Right lobe of liver (tissue), 6 donors: ENCODE results near the gene TRIM2. TPM values are rescaled to one million over a fixed set of nuclear protein-coding genes. Genes with fewer than 3 reads are reported as not detected.
A peak's percentile ranks its signal among the peaks of the same experiment; 100 is the strongest.

Experiments used
- ATAC-seq, 4 donors: fragments of 200-7000 bp; cut with Tn5 transposase; one replicate each; pipeline ENCODE4 v1.9.1; 2020; ENCODE audit warnings: mild to moderate bottlenecking in 4 of 4, moderate library complexity in 4 of 4
- DNase-seq, 3 donors: peaks; one replicate each; pipeline ENCODE4 v3.0.0-alpha.2; 2020
- H3K27ac ChIP-seq, 3 donors: fragments of 200-600 bp; one replicate each; pipeline ENCODE4 v1.8.0; 2022
- H3K27me3 ChIP-seq, 2 donors: fragments of 200-600 bp; one replicate each; pipeline ENCODE4 v1.8.0; 2022
- H3K36me3 ChIP-seq, 4 donors: fragments of 200-600 bp; sonication (generic) in 1 of 4; one replicate each; pipeline versions ENCODE4 v1.5.1 to v1.8.0; 2017 to 2022; ENCODE audit warnings: control low read depth in 1 of 4
- H3K4me1 ChIP-seq, 4 donors: fragments of 200-600 bp; sonication (generic) in 1 of 4; one replicate each; pipeline versions ENCODE4 v1.5.1 to v1.8.0; 2017 to 2022; ENCODE audit warnings: control low read depth in 1 of 4
- H3K4me3 ChIP-seq, 3 donors: fragments of 200-600 bp; one replicate each; pipeline ENCODE4 v1.8.0; 2022
- H3K9me3 ChIP-seq, 4 donors: fragments of 200-600 bp; sonication (generic) in 1 of 4; one replicate each; pipeline versions ENCODE4 v1.5.1 to v1.8.0; 2017 to 2022; ENCODE audit warnings: control low read depth in 1 of 4
- CTCF ChIP-seq, 4 donors: fragments of 200-600 bp in 3 of 4; fragments of 450-650 bp in 1 of 4; IDR thresholded peaks; one replicate each; pipeline versions ENCODE4 v1.5.1 to v1.8.0; 2016 to 2022; ENCODE audit warnings: antibody characterized with exemption in 4 of 4, mild to moderate bottlenecking in 2 of 4
- POLR2A ChIP-seq: fragments of 450-650 bp; IDR thresholded peaks from one replicate; pipeline ENCODE4 v1.6.1; 2017; ENCODE audit warnings: antibody characterized with exemption, mild to moderate bottlenecking
- WGBS: methylation state at CpG from one replicate; pipeline ENCODE4 v1.1.6; 2018; ENCODE audit warnings: low coverage, low lambda C conversion rate; ENCODE audit not compliant: insufficient coverage; ENCODE audit errors: missing lambda C conversion rate; 5-methylcytosine and 5-hydroxymethylcytosine counted together
- intact Hi-C, 2 donors: fragments of 100-400 bp; cut with DNase I; formaldehyde crosslinking; loops; one replicate each; pipeline versions ENCODE4 v1.11.2 to v1.14.1; 2022
- total RNA-seq, 6 experiments: library from RNA; depleted of rRNA in 2 of 6; stranded (reverse); fragments of >200 nt in 2 of 6; fragmentation: NEBNext Ultra II Directional in 3 of 6; extraction: Animal tissue kit (Norgen Biotek cat#: 25700) in 3 of 6; gene quantifications; one replicate each; pipeline versions ENCODE4 v1.1.0 to v1.2.4, GENCODE V29; 2016 to 2023
- donor health status: DM: no; HTN: yes; CAD: no.
- donor health status: DM: no; HTN: no; CAD: no.
- donor health status: DM: no; HTN: no; CAD: no.
- donor health status: DM: no; HTN: yes; CAD: no.
- donor health status: DM: no; HTN: yes; CAD: no.

Gene TRIM2
- total RNA-seq, 6 experiments from 2014 or later, result 8.9 to 17.5 (median 10.0) TPM

- H3K9me3 ChIP-seq, result no peaks in the 10 kb centered on the region
- no peak overlapping the region for H3K4me3 ChIP-seq
- ATAC-seq (peak in 1 of 4 donors; percentile 27), DNase-seq (no peak)
- H3K27me3 ChIP-seq, result no peaks in the 10 kb centered on the region
- H3K27ac ChIP-seq, result no peak overlapping the region
- intact Hi-C loops, result no loop called here
- peaks cover 0 to 8% (median 0%) of the 10 kb centered on the region in 4 donors for H3K4me1 ChIP-seq
- H3K36me3 ChIP-seq, result no peaks in the 10 kb centered on the region
- TF ChIP-seq POLR2A, result no peak
- no peak for TF ChIP-seq CTCF (IDR thresholded peaks at IDR 0.05)
- WGBS, result 26% methylated on average over 5 of the region's 5 CpGs
Measured at GRCh38 chr4:153341575-153342090, 137.4 kb downstream of the TRIM2 start.

- no peak overlapping the region for H3K27ac ChIP-seq
- TF ChIP-seq CTCF (IDR thresholded peaks at IDR 0.05) (no peak), POLR2A (no peak)
- no peak for ATAC-seq
- H3K9me3 ChIP-seq, result no peaks in the 10 kb centered on the region
- intact Hi-C loops, result no loop called here
- WGBS, result 51% methylated on average over 4 of the region's 6 CpGs
- no peaks in the 10 kb centered on the region for H3K36me3 ChIP-seq
- no peak for DNase-seq
- H3K4me1 ChIP-seq, result peaks cover 0 to 8% (median 0%) of the 10 kb centered on the region in 4 donors
- H3K27me3 ChIP-seq, result no peaks in the 10 kb centered on the region
- H3K4me3 ChIP-seq, result no peak overlapping the region
Measured at GRCh38 chr4:153342751-153343552, 138.7 kb downstream of the TRIM2 start.

- intact Hi-C loops, result loop anchor here in 1 of 2 donors (5.0 kb wide), 1 partner anchor 233 kb away; no protein-coding TSS in a partner anchor
- H3K9me3 ChIP-seq, result no peaks in the 10 kb centered on the region
- H3K4me1 ChIP-seq, result peaks cover 0 to 8% (median 0%) of the 10 kb centered on the region in 4 donors
- peak within 1 kb of the TSS; percentile 66 to 78 (median 77) for H3K4me3 ChIP-seq
- DNase-seq (peak; percentile 89 to 93 (median 91)), ATAC-seq (peak; percentile 92 to 97 (median 95))
- no peaks in the 10 kb centered on the region for H3K27me3 ChIP-seq
- 2% methylated on average over 23 of the region's 86 CpGs for WGBS
- no peaks in the 10 kb centered on the region for H3K36me3 ChIP-seq
- peak; percentile 70 to 98 (median 98) for TF ChIP-seq CTCF (IDR thresholded peaks at IDR 0.05)
- TF ChIP-seq POLR2A, result no peak
- peak within 1 kb of the TSS; percentile 59 to 88 (median 60) for H3K27ac ChIP-seq
Measured at GRCh38 chr4:153344131-153345011, 140.1 kb downstream of the TRIM2 start, which contains the start of gene MND1. Gene MND1, plus strand, starts transcription at chr4:153344688. Its CDS starts 50 bp downstream, at chr4:153344738.
